ENCODE results near the gene PLXND1. TPM values are rescaled to one million over a fixed set of nuclear protein-coding genes. Genes with fewer than 3 reads are reported as not detected.

PLXND1 gene
- total RNA-seq, 1 experiment from 2014 or later: 22.0 TPM

DNA sequence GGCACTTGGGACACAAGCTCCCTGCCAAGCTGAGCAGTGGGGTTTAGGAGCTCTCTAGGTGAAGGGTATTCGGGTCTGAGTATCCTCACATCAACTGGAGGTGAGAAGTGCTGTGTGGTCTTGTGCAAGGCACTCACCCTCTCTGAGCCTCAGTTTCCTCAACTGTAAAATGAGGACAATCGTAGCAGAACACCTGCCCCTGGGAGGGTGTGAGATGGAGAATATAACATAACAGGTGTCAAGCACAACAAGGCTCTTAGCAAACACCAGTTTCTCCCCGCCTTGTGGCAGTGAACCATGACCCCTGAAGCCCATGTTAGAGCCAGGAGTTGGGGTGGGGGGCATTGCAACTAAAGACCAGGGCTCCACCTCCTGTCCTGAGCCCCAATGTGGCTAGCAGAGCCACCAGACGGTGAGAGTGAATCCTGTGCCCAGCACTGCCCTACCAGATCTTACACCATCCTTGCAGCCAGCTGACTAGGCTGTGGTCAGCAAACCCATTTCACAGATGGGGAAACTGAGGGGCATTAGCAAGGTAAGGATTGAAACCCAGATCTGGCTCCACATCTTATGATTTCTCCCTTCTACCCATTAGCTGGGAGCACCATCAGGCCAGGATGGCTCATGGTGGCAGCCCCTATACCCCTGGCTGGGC, 2.6 kb upstream of the PLXND1 start:
- intact Hi-C loops (cut with micrococcal nuclease; ENCODE audit: unreplicated experiment): no loop called here
- no peaks in the 10 kb centered on the region for H3K9me3 Mint-ChIP-seq (ENCODE audit: low read depth, unreplicated experiment)
- DNase-seq: no peak
- TF ChIP-seq, protein P1, sequence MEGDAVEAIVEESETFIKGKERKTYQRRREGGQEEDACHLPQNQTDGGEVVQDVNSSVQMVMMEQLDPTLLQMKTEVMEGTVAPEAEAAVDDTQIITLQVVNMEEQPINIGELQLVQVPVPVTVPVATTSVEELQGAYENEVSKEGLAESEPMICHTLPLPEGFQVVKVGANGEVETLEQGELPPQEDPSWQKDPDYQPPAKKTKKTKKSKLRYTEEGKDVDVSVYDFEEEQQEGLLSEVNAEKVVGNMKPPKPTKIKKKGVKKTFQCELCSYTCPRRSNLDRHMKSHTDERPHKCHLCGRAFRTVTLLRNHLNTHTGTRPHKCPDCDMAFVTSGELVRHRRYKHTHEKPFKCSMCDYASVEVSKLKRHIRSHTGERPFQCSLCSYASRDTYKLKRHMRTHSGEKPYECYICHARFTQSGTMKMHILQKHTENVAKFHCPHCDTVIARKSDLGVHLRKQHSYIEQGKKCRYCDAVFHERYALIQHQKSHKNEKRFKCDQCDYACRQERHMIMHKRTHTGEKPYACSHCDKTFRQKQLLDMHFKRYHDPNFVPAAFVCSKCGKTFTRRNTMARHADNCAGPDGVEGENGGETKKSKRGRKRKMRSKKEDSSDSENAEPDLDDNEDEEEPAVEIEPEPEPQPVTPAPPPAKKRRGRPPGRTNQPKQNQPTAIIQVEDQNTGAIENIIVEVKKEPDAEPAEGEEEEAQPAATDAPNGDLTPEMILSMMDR (IDR thresholded peaks at IDR 0.05; ENCODE audit: unreplicated experiment): no peak
- no peak overlapping the region for H3K27ac Mint-ChIP-seq (ENCODE audit: unreplicated experiment)
- H3K4me3 Mint-ChIP-seq (ENCODE audit: low read depth, unreplicated experiment): no peak overlapping the region
- peaks cover 31% of the 10 kb centered on the region for H3K36me3 Mint-ChIP-seq (ENCODE audit: insufficient read depth, unreplicated experiment)
- no TSS peak for BruUV-seq (replicated peaks)
- CTCF ChIA-PET: no interaction called here
- peaks cover 54% of the 10 kb centered on the region for H3K27me3 Mint-ChIP-seq (ENCODE audit: unreplicated experiment)
- peaks cover 56% of the 10 kb centered on the region for H3K4me1 Mint-ChIP-seq (ENCODE audit: low read depth, unreplicated experiment)

DNA sequence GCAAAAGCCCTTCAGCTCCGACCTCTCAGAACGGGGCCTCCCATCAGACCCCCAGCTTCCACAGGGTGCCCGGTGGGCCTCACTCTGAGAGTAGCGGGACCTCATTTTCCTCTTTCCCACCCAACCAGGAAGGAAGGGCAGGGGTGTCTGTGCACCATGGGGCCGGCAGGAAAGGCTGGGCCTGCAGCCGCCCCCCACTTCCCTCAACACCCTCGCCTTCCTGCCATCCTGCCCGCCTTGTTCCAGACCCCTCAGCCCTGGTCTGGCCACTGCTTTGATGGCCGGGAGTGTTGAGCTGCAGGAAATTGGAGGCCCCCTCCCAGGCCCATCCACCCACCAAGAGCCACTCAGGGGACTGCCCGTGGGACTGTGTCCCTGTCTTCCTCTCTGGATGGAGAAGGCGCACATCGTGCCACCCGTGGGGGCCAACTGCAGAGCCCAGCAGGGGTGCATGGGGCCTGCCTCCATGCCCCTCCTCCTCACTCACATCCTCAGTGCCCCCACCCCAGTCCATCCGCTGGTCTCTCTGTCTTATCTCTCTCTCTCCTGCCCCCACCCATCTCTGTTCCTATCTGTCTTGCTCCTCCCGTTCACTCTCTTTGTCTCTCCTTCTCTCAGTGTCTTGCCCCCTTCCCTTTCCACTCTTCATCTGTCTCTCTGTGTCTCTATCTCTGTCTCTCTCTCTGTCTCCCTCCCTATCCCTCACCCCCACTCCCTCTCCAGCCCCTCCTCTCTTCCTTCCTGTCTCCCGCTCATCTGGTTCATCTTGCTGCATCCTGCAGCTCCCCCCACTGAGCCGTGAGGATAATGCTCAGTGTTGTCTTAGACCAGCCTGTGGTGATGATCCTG, 1.8 kb upstream of the PLXND1 start:
- DNase-seq: no peak
- Mint-ChIP-seq H3K27ac (ENCODE audit: unreplicated experiment) (no peak overlapping the region), H3K4me3 (ENCODE audit: low read depth, unreplicated experiment) (no peak overlapping the region), H3K27me3 (ENCODE audit: unreplicated experiment) (peaks cover 60% of the 10 kb centered on the region), H3K4me1 (ENCODE audit: low read depth, unreplicated experiment) (peaks cover 58% of the 10 kb centered on the region), H3K36me3 (ENCODE audit: insufficient read depth, unreplicated experiment) (peaks cover 31% of the 10 kb centered on the region), H3K9me3 (ENCODE audit: low read depth, unreplicated experiment) (no peaks in the 10 kb centered on the region)
- TF ChIP-seq, protein P1 (IDR thresholded peaks at IDR 0.05; ENCODE audit: unreplicated experiment): no peak
- no TSS peak for BruUV-seq (replicated peaks)
- CTCF ChIA-PET: no interaction called here
- intact Hi-C loops (cut with micrococcal nuclease; ENCODE audit: unreplicated experiment): no loop called here

DNA sequence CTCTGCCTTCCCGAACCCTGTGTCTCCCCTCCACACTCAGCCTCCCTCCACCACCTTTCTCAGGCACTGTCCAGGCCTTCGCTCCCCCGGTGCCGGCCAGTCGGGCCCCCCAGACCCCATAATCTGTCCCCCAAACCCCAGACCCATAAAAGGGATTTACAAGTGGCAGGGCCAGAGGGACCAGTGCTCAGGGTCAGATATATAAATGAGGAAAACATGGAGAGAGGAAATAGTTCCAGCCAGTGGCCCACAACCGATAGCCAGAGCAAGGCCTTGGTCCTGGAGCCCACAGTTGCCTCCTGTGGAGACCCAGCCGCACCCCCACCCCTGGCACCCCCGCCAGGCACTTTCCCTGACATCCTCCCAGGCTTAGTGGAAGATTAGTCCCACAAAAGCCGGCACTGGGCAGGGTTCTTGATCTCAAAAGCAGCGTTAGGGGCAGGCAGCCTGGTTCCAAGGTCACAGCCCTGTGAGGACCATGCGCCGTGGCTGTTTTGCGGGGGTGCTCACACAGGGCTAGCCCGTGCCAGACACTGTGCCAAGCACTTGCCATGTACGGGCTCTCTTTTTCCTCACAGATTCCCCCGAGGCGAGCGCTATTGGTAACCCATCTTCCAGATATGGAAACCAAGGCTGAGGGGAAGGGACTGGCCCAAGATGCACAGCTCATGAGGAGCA, 1.1 kb upstream of the PLXND1 start:
- DNase-seq: no peak
- peak overlapping the region; percentile 81 for H3K4me3 Mint-ChIP-seq (ENCODE audit: low read depth, unreplicated experiment)
- H3K9me3 Mint-ChIP-seq (ENCODE audit: low read depth, unreplicated experiment): no peaks in the 10 kb centered on the region
- peaks cover 64% of the 10 kb centered on the region for H3K27me3 Mint-ChIP-seq (ENCODE audit: unreplicated experiment)
- H3K36me3 Mint-ChIP-seq (ENCODE audit: insufficient read depth, unreplicated experiment): peaks cover 31% of the 10 kb centered on the region
- peak overlapping the region; percentile 81 for H3K27ac Mint-ChIP-seq (ENCODE audit: unreplicated experiment)
- no TSS peak for BruUV-seq (replicated peaks)
- intact Hi-C loops (cut with micrococcal nuclease; ENCODE audit: unreplicated experiment): no loop called here
- TF ChIP-seq, protein P1 (IDR thresholded peaks at IDR 0.05; ENCODE audit: unreplicated experiment): no peak
- peaks cover 51% of the 10 kb centered on the region for H3K4me1 Mint-ChIP-seq (ENCODE audit: low read depth, unreplicated experiment)
- CTCF ChIA-PET: interaction anchor here (0.6 kb wide), 1 partner anchor 49 kb away, joined by 3 read pairs; no protein-coding TSS in a partner anchor

DNA sequence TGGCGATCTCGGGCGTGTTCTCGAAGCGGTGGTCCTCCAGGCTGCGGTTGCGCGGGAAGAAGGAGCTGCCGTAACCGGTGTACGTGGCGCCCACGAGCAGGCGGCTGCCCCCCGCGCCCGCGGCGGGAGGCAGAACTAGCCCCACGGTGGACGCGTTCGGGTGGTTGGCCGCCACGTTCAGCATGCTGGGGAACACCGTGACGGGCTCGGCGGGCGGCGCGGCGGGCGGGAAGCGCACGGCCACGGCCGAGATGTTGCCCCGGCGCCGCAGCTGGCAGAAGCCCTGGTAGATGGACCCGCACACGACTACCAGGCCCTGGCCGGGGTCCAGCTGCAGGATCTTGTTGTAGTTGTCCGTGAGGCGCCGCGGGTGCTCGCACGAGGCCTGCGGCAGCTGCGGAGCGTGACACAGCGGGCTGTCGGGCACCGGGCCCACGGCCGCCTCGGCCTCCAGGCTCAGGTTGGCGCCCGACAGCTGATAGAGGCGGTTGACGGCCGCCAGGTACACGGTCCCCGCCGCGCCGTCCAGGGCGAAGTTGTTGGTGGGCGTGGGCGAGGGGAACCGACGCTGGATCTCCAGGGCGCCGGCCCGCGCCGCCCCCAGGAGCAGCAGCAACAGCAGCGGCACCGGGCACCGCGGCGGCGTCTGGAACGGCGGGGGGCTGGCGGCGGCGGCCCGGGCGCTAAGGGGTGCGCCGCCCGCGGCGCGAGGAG, 397 bp downstream of the PLXND1 start:
- TF ChIP-seq, protein P1 (IDR thresholded peaks at IDR 0.05; ENCODE audit: unreplicated experiment): no peak
- intact Hi-C loops (cut with micrococcal nuclease; ENCODE audit: unreplicated experiment): no loop called here
- DNase-seq: peak; percentile 43
- Mint-ChIP-seq H3K4me1 (ENCODE audit: low read depth, unreplicated experiment) (peaks cover 39% of the 10 kb centered on the region), H3K27me3 (ENCODE audit: unreplicated experiment) (peaks cover 73% of the 10 kb centered on the region), H3K36me3 (ENCODE audit: insufficient read depth, unreplicated experiment) (peaks cover 31% of the 10 kb centered on the region), H3K4me3 (ENCODE audit: low read depth, unreplicated experiment) (peak overlapping the region; percentile 81), H3K9me3 (ENCODE audit: low read depth, unreplicated experiment) (no peaks in the 10 kb centered on the region), H3K27ac (ENCODE audit: unreplicated experiment) (peak overlapping the region; percentile 24)
- CTCF ChIA-PET: interaction anchor here (0.7 to 1.7 kb wide), 4 partner anchors 10 to 223 kb away, joined by 3 to 7 read pairs (median 4); no protein-coding TSS in a partner anchor
- BruUV-seq (replicated peaks): no TSS peak

All from Calu3 (cell line).